Thyroid gland (tissue), 4 donors: ENCODE measurements around the gene PLS3. TPM values are rescaled to one million over a fixed set of nuclear protein-coding genes. Genes with fewer than 3 reads are reported as not detected.

Source experiments
- DNase-seq, 2 donors: peaks; one replicate each; pipeline ENCODE4 v3.0.0-alpha.2; 2019
- H3K27ac ChIP-seq, 3 donors: fragments of 200-600 bp; sonication (generic); 1 replicate in 2 of 3; 2 replicates in 1 of 3; pipeline ENCODE4 v1.5.1; 2016 to 2019; ENCODE audit warnings: mild to moderate bottlenecking in 1 of 3, moderate library complexity in 1 of 3
- H3K27me3 ChIP-seq: fragments of 200-600 bp; sonication (generic); one replicate; pipeline ENCODE4 v1.5.1; 2019
- H3K36me3 ChIP-seq, 2 donors: fragments of 200-600 bp; sonication (generic); one replicate each; pipeline ENCODE4 v1.5.1; 2016 to 2019
- H3K4me1 ChIP-seq, 2 donors: fragments of 200-600 bp; sonication (generic); one replicate each; pipeline ENCODE4 v1.5.1; 2017 to 2019
- H3K4me3 ChIP-seq, 3 donors: fragments of 200-600 bp; sonication (generic); replicated peaks in 1 of 3; 1 replicate in 2 of 3; 2 replicates in 1 of 3; pipeline ENCODE4 v1.5.1; 2016; ENCODE audit warnings: mild to moderate bottlenecking in 1 of 3
- H3K9me3 ChIP-seq: fragments of 200-600 bp; sonication (generic); one replicate; pipeline ENCODE4 v1.5.1; 2017
- POLR2A ChIP-seq, 2 donors: fragments of 450-650 bp; IDR thresholded peaks; one replicate each; pipeline ENCODE4 v1.6.1; 2017; ENCODE audit warnings: antibody characterized with exemption in 2 of 2, mild to moderate bottlenecking in 2 of 2, moderate library complexity in 1 of 2
- WGBS, 2 donors: methylation state at CpG; one replicate each; pipeline ENCODE4 v1.1.5; 2017; 5-methylcytosine and 5-hydroxymethylcytosine counted together
- intact Hi-C: fragments of 100-400 bp; cut with DNase I; formaldehyde crosslinking; loops from one replicate; pipeline ENCODE4 v1.15.1; 2023
- total RNA-seq, 4 donors: library from RNA; depleted of rRNA; stranded (reverse); fragments of >200 nt; gene quantifications; one replicate each; pipeline ENCODE4 v1.2.3, GENCODE V29; 2016
- TF ChIP-seq, protein P1 (sequence below), 6 experiments: fragments of 200-600 bp in 3 of 6; fragments of 450-650 bp in 3 of 6; sonication (generic) in 3 of 6; IDR thresholded peaks; one replicate each; pipeline ENCODE4 v1.5.1; 2016 to 2019; ENCODE audit warnings: antibody characterized with exemption in 6 of 6, mild to moderate bottlenecking in 2 of 6, inconsistent platforms in 1 of 6, moderate library complexity in 1 of 6

PLS3 gene
- total RNA-seq, 4 donors from 2014 or later = 238 to 366 (median 300) TPM

DNA sequence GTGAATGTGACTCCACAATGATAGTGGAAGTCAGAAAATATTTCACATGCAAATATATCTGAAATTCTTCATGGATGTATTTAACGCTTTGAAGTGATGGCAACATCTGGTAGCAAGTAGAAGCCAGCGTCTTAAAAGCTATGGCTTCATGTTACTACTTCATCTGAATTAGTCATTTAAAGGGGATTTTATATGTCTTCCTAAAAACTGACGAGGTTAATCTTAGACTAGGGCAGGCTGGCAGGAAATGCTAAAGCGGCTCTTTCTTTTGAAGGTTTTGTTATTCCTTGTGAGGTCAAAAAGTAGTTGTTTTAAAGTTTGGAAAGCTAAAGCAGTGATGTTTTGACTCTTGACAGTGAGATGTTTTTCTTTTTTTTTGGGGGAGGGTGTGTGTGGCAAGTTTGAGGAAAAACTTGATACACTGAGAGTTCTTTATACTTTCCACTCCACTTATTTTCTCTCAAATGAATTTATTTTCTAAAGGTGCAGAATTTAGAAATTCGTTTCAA, 22.6 kb downstream of the PLS3 start:
- no peak for DNase-seq
- Histone ChIP-seq H3K36me3 (no peaks in the 10 kb centered on the region), H3K4me1 (peaks cover 0 to 13% of the 10 kb centered on the region in 2 donors), H3K4me3 (no peak overlapping the region), H3K9me3 (no peaks in the 10 kb centered on the region), H3K27ac (peak overlapping the region; percentile 69 to 94 (median 85)), H3K27me3 (no peaks in the 10 kb centered on the region)
- WGBS, 2 donors = 17% methylated on average over 5 of the region's 5 CpGs
- no peak for TF ChIP-seq POLR2A (IDR thresholded peaks at IDR 0.05)
- TF ChIP-seq, protein P1, sequence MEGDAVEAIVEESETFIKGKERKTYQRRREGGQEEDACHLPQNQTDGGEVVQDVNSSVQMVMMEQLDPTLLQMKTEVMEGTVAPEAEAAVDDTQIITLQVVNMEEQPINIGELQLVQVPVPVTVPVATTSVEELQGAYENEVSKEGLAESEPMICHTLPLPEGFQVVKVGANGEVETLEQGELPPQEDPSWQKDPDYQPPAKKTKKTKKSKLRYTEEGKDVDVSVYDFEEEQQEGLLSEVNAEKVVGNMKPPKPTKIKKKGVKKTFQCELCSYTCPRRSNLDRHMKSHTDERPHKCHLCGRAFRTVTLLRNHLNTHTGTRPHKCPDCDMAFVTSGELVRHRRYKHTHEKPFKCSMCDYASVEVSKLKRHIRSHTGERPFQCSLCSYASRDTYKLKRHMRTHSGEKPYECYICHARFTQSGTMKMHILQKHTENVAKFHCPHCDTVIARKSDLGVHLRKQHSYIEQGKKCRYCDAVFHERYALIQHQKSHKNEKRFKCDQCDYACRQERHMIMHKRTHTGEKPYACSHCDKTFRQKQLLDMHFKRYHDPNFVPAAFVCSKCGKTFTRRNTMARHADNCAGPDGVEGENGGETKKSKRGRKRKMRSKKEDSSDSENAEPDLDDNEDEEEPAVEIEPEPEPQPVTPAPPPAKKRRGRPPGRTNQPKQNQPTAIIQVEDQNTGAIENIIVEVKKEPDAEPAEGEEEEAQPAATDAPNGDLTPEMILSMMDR (IDR thresholded peaks at IDR 0.05) = no peak
- intact Hi-C loops = no loop called here

DNA sequence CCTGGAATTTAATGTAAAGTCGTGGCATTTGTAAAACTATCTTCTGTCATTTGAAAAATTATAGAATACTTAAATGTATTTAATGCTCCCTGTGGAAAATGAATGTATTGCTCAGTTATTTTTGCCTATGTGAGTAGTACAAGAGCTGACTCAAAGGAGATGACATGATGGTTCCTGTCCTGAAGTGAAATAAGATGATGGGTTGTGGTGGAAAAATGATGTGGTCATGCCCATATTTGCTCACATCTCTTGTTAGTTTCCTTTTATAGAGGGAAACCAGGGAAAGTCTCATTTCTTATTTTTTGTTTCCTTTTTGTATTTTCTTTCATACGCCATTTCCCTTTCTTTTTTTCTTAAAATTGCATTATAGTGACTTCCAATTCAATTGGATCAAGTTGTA, 23.7 kb downstream of the PLS3 start:
- TF ChIP-seq POLR2A (IDR thresholded peaks at IDR 0.05) = no peak
- TF ChIP-seq, protein P1 (IDR thresholded peaks at IDR 0.05) = no peak
- no peak for DNase-seq
- H3K9me3 ChIP-seq = no peaks in the 10 kb centered on the region
- H3K27ac ChIP-seq = peak overlapping the region; percentile 25 to 94 (median 85)
- intact Hi-C loops = no loop called here
- WGBS, 2 donors = 63 to 78% methylated on average over 2 of the region's 2 CpGs
- peaks cover 0 to 13% of the 10 kb centered on the region in 2 donors for H3K4me1 ChIP-seq
- no peaks in the 10 kb centered on the region for H3K27me3 ChIP-seq
- H3K4me3 ChIP-seq = no peak overlapping the region
- no peaks in the 10 kb centered on the region for H3K36me3 ChIP-seq

DNA sequence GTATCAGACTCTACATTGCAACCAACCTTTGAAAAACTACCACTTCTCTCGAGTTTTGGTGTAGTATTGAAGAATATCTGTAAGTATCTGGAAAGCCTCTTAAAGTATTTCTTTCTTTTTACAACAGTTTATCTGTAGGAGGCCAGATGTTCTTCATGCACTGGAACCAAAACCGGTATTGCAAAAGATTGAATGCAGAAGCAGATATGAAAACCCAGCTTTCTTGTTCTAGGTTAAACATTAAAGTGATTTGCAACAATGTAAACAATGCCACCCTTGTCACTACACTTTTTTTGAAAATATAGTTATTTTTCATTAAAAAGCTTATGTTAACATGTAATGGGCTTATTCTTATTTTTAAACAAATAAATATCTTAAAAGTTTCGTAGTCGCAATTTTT, 27.2 kb downstream of the PLS3 start:
- DNase-seq = no peak
- H3K4me3 ChIP-seq = no peak overlapping the region
- H3K4me1 ChIP-seq = peaks cover 13 to 22% of the 10 kb centered on the region in 2 donors
- TF ChIP-seq POLR2A (IDR thresholded peaks at IDR 0.05) = no peak
- TF ChIP-seq, protein P1 (IDR thresholded peaks at IDR 0.05) = no peak
- peak overlapping the region in 2 of 3 donors; percentile 3 to 57 for H3K27ac ChIP-seq
- WGBS, 2 donors = 70 to 72% methylated on average over 4 of the region's 4 CpGs
- H3K27me3 ChIP-seq = no peaks in the 10 kb centered on the region
- H3K9me3 ChIP-seq = no peaks in the 10 kb centered on the region
- intact Hi-C loops = no loop called here
- no peaks in the 10 kb centered on the region for H3K36me3 ChIP-seq

DNA sequence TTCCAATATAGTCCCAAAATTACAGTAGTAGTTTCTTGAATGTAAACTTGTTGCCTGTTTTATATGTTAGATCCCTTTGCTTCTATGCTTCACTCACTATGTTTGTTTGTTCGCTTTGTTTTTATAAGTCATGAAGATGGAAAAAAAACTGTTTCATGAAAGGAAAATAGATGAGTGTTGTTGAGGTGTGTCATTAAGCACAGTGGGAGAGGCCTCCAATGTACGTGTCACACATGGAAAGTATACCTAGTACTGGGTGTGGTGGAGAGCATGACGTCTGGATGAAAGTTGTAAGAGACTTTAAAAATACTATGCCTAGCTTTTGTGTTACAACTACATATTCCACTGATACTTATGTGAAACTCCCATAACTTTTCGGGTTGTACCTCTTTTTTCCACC, 28.4 kb downstream of the PLS3 start:
- Histone ChIP-seq H3K27me3 (no peaks in the 10 kb centered on the region), H3K4me3 (no peak overlapping the region), H3K9me3 (no peaks in the 10 kb centered on the region), H3K4me1 (peaks cover 13 to 15% of the 10 kb centered on the region in 2 donors), H3K36me3 (no peaks in the 10 kb centered on the region), H3K27ac (peak overlapping the region in 2 of 3 donors; percentile 40 to 57)
- no peak for DNase-seq
- WGBS, 2 donors = 56 to 57% methylated on average over 4 of the region's 4 CpGs
- intact Hi-C loops = no loop called here
- TF ChIP-seq POLR2A (IDR thresholded peaks at IDR 0.05) = no peak
- TF ChIP-seq, protein P1 (IDR thresholded peaks at IDR 0.05) = no peak

DNA sequence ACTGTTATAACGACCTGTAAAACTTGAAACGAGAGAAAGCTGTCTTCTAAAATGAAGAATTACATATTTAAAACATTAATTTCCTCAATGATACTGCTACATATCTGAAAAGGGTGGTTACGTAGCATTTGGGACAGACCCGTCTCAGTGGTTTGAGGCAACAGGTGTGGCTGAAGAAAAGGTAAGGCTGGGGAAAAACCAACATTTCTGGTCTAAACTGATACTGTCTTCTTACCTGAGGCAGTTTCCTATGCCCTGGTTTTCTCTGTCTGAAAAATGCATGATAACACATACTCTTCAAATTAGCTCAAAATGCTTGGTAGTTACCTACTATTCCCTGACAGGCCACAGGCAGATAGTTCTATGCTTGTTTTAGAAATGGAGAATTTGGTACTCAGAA, 30.4 kb downstream of the PLS3 start:
- TF ChIP-seq POLR2A (IDR thresholded peaks at IDR 0.05) = no peak
- TF ChIP-seq, protein P1 (IDR thresholded peaks at IDR 0.05) = no peak
- Histone ChIP-seq H3K36me3 (no peaks in the 10 kb centered on the region), H3K9me3 (no peaks in the 10 kb centered on the region), H3K27me3 (no peaks in the 10 kb centered on the region), H3K4me1 (peaks cover 9 to 13% of the 10 kb centered on the region in 2 donors), H3K27ac (peak overlapping the region; percentile 61 to 82 (median 70)), H3K4me3 (no peak overlapping the region)
- intact Hi-C loops = no loop called here
- 77 to 80% methylated on average over 4 of the region's 4 CpGs for WGBS, 2 donors
- no peak for DNase-seq
